Limb (tissue), 2 donors: ENCODE measurements around the gene AGTRAP.

Experiments used
- DNase-seq, 2 donors: peaks; one replicate each; pipeline ENCODE4 v3.0.0-alpha.2; 2016; ENCODE audit errors: extremely low spot score in 2 of 2

Gene AGTRAP

DNA sequence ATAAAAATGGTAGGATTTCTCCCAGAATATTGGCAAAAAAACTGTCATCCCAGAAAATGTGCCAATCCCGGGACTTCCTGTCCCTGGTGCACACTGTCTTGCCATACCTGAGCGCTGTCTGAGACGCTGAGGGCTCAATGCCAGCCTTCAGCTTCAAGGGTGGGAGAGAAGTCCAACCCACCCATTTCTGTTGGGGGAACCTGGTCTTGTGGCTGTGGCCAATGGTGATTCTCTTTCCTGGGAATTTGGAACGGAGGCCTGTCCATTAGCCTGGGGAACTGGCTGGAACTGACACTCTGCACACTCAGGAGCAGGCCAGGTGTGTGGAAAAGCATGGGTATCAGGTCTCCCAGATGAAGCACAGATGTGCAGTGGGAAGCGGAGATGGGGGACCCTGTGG is 63.2 kb downstream of the AGTRAP start:
- no peak for DNase-seq

DNA sequence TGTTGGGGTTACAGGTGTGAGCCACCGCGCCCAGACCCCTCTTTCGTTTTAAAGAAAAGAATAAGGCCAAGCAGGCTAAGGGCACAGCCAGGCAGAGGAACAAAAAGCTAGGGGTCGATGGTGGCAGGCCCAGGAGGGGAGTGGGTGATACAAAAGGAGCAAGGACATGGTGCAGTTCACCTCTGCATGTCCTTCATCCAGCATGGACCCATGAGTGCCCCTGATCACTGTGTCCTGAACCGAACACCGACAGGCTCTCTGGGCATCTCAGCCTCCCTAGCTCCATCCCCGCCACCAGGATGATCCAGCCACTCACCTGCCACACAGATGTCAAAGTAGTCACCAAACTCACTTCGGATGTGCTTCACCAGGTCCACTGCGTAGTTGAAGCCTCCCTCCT is 64.0 kb downstream of the AGTRAP start:
- no peak for DNase-seq

- no peak for DNase-seq
Observed at GRCh38 chr1:11800391-11800755, 64.4 kb downstream of the AGTRAP start.
